ENCODE measurements around the gene ECHS1.
"Not testable (repeated sequence)": the region's sequence is repeated elsewhere in the genome, so short reads cannot be mapped to it uniquely, and the experiment has no call there.

Gene ECHS1

GRCh38 chr10:133378251-133379096 is 5.3 kb upstream of the ECHS1 start:
- DNase-seq (ENCODE audit: low read depth): no peak

- no peak for DNase-seq (ENCODE audit: low read depth)
These were observed 4.7 kb upstream of the ECHS1 start for GRCh38 chr10:133377818-133378250.

GRCh38 chr10:133377025-133377817 is 4.1 kb upstream of the ECHS1 start:
- DNase-seq (ENCODE audit: low read depth): no peak

GRCh38 chr10:133376183-133376582 is 3.0 kb upstream of the ECHS1 start:
- DNase-seq (ENCODE audit: low read depth): not testable (repeated sequence)

GRCh38 chr10:133375357-133376115 is 2.4 kb upstream of the ECHS1 start:
- DNase-seq (ENCODE audit: low read depth): no peak

GRCh38 chr10:133372507-133372906 is 647 bp downstream of the ECHS1 start:
- no peak for DNase-seq (ENCODE audit: low read depth)

- no peak for DNase-seq (ENCODE audit: low read depth)
These were observed 2.9 kb downstream of the ECHS1 start for GRCh38 chr10:133370030-133370786.

GRCh38 chr10:133368153-133368552 is 5.0 kb downstream of the ECHS1 start:
- no peak for DNase-seq (ENCODE audit: low read depth)

- DNase-seq (ENCODE audit: low read depth): not testable (repeated sequence)
These were observed 5.7 kb downstream of the ECHS1 start for GRCh38 chr10:133367461-133367860.

- DNase-seq (ENCODE audit: low read depth): no peak
These were observed 6.4 kb downstream of the ECHS1 start for GRCh38 chr10:133366751-133367150.

- no peak for DNase-seq (ENCODE audit: low read depth)
These were observed 7.0 kb downstream of the ECHS1 start for GRCh38 chr10:133366130-133366478.

- DNase-seq (ENCODE audit: low read depth): no peak
These were observed 7.6 kb downstream of the ECHS1 start for GRCh38 chr10:133365461-133366129.

- no peak for DNase-seq (ENCODE audit: low read depth)
These were observed 8.3 kb downstream of the ECHS1 start for GRCh38 chr10:133364645-133365431.

GRCh38 chr10:133362846-133363245 is 10.3 kb downstream of the ECHS1 start:
- DNase-seq (ENCODE audit: low read depth): no peak

GRCh38 chr10:133361773-133362441 is 11.2 kb downstream of the ECHS1 start:
- DNase-seq (ENCODE audit: low read depth): no peak

GRCh38 chr10:133361227-133361626 is 11.9 kb downstream of the ECHS1 start:
- DNase-seq (ENCODE audit: low read depth): no peak

GRCh38 chr10:133359972-133360610 is 13.1 kb downstream of the ECHS1 start:
- DNase-seq (ENCODE audit: low read depth): no peak

GRCh38 chr10:133359554-133359971 is 13.6 kb downstream of the ECHS1 start:
- no peak for DNase-seq (ENCODE audit: low read depth)

- no peak for DNase-seq (ENCODE audit: low read depth)
These were observed 14.2 kb downstream of the ECHS1 start for GRCh38 chr10:133358925-133359310.

Measured in activated gamma-delta T cell treated with anti-CD3 and anti-CD28 coated beads, Interleukin-2, amount 50 U/mL, for 16 hours (primary cell).